ENCODE results near the gene PRKCE.

GRCh38 chr2:46050027-46050426 is 398.6 kb downstream of the PRKCE start:
- TF ChIP-seq, protein P1, sequence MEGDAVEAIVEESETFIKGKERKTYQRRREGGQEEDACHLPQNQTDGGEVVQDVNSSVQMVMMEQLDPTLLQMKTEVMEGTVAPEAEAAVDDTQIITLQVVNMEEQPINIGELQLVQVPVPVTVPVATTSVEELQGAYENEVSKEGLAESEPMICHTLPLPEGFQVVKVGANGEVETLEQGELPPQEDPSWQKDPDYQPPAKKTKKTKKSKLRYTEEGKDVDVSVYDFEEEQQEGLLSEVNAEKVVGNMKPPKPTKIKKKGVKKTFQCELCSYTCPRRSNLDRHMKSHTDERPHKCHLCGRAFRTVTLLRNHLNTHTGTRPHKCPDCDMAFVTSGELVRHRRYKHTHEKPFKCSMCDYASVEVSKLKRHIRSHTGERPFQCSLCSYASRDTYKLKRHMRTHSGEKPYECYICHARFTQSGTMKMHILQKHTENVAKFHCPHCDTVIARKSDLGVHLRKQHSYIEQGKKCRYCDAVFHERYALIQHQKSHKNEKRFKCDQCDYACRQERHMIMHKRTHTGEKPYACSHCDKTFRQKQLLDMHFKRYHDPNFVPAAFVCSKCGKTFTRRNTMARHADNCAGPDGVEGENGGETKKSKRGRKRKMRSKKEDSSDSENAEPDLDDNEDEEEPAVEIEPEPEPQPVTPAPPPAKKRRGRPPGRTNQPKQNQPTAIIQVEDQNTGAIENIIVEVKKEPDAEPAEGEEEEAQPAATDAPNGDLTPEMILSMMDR (conservative IDR thresholded peaks at IDR 0.05; ENCODE audit: low read depth, low read length): no peak
- TF ChIP-seq EZH2 (IDR thresholded peaks at IDR 0.05; ENCODE audit: borderline replicate concordance, low read depth, low read length, poor library complexity, severe bottlenecking): no peak
